ENCODE measurements around the gene YTHDF1.

YTHDF1 gene

GRCh38 chr20:63186528-63187316 lies 29.2 kb downstream of the YTHDF1 start:
- no peak for DNase-seq (ENCODE audit: low read depth in 2 of 2)

- no peak for DNase-seq (ENCODE audit: low read depth in 2 of 2)
Observed at GRCh38 chr20:63186084-63186483, 29.8 kb downstream of the YTHDF1 start.

GRCh38 chr20:63185215-63185796 lies 30.6 kb downstream of the YTHDF1 start:
- DNase-seq (ENCODE audit: low read depth in 2 of 2): no peak

DNA sequence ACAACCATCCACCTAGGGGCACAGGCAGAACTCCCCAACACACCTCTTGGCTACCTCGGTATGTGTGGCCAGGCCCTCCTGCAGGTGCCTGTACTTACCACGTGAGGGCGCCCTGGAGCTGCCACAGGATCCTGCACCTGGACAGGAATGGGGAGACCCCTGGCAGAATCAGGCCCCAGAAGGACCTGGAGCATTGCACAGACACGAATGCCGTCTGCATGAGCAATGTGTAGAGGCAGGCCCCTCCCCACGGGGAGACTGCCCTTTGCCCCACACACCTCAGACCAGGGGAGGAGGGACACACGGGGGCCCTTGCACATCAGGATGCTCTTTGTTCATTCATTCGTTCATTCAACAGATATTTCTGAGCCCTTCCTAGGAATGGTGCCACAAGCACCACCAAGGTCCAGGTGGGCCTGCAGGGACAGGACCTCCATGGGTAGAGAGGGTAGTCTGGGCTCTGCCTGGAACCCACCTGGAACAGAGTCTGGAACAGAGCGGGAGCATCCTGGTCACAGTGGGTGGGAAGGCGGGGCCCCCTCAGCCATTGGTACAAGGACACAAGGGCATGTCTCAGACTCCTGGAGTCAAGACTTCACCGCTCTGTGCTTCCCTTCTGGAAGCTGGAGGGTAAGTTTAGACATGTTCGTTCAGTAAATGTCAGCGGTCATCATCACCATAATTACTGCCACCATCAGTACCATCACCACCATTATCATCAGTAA lies 32.3 kb downstream of the YTHDF1 start:
- peak; percentile 24 to 35 for DNase-seq (ENCODE audit: low read depth in 2 of 2)

GRCh38 chr20:63182946-63183415 lies 33.0 kb downstream of the YTHDF1 start:
- no peak for DNase-seq (ENCODE audit: low read depth in 2 of 2)

DNA sequence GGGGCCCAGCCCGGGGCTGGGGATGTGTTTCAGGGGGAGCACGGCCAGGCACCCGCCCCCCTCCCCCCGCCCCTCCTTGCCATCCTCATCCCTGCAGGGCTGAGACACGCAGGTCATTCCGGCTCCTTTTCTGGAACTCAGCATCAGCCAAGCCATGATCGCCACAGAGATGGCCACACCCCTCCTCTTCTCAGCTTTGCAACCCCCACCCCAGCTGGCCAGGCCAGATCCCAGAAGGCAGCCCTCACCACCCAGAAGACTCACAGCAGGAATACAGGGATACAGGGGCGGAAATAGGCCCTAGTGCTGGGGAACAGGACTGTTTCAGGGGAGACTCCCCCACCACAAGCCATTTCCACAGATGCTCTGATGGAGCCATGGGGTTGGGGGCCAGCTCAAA lies 33.5 kb downstream of the YTHDF1 start:
- DNase-seq (ENCODE audit: low read depth in 2 of 2): no peak

DNA sequence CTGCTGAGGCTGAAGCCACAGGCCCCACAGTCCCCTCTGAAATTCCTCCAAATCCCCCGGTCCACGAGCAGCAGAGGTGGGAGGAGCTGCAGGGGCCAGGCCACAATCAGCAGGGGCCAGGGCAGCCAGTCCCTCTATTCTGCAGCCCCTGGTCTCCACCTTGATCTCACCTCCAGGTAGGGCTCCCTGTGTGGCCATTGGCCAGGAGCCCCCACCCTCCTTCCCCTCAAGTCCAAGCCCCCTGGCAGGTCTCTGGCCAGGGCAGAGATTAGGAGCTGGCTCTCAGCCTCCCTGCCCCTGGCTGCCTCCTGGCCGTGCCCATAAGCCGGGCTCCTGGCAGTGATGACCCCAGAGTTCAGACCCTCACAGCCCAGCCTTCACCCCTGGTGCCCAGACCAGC lies 34.7 kb downstream of the YTHDF1 start:
- no peak for DNase-seq (ENCODE audit: low read depth in 2 of 2)

GRCh38 chr20:63180569-63181185 lies 35.3 kb downstream of the YTHDF1 start:
- DNase-seq (ENCODE audit: low read depth in 2 of 2): no peak

DNA sequence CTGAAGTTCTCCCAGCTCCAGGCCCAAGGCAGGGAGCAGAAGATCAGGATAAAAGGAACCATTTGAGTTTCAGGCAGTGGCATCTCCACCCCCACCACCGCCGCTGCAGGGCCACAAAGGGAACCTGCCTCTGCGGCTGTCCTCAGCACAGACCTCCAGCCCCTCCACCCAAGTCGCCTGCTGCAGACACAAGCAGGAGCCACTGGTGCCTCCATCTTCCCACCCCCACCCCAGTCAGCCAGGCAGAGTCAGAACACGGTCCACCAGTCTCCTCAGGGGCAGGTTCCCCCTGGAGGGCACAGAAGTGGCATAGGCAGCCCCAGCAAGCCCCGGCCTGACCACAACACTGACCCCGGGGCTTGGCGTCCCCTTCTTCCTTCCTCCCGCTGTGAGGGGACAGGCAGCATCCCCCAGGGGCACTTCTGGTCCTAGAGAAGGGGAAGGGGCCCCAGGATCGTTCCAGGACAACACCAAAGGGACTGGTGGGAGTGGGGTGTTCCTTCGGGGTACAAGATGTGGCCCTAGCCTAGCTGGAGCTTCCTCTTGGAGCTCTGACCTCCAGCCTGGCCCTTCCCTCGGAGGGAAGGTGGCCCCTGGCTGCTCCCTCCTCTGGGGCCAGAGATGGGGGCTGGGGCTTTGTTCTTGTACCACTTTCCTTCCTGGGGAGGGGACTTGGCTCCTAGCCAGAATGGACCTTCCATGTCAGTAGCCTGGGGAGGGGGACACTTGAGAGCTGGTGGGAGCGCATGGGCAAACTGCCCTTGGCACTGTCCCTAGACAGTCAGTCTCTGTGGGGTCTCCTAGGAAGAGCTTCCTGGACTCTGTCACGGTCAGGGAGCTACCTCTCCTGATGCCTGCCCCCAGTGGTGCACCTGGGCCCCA lies 36.0 kb downstream of the YTHDF1 start:
- no peak for DNase-seq (ENCODE audit: low read depth in 2 of 2)

GRCh38 chr20:63178889-63179686 lies 36.8 kb downstream of the YTHDF1 start:
- peak; percentile 29 to 41 for DNase-seq (ENCODE audit: low read depth in 2 of 2)

DNA sequence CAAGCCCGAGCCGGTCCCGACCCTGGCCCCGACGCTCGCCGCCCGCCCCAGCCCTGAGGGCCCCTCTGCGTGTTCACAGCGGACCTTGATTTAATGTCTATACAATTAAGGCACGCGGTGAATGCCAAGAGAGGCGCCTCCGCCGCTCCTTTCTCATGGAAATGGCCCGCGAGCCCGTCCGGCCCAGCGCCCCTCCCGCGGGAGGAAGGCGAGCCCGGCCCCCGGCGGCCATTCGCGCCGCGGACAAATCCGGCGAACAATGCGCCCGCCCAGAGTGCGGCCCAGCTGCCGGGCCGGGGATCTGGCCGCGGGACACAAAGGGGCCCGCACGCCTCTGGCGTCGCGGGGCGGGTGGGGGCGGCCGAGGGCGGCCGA lies 37.5 kb downstream of the YTHDF1 start:
- no peak for DNase-seq (ENCODE audit: low read depth in 2 of 2)

- no peak for DNase-seq (ENCODE audit: low read depth in 2 of 2)
Observed at GRCh38 chr20:63177785-63178445, 38.0 kb downstream of the YTHDF1 start.

- peak; percentile 10 to 30 for DNase-seq (ENCODE audit: low read depth in 2 of 2)
Observed at GRCh38 chr20:63177134-63177784, 38.7 kb downstream of the YTHDF1 start.

DNA sequence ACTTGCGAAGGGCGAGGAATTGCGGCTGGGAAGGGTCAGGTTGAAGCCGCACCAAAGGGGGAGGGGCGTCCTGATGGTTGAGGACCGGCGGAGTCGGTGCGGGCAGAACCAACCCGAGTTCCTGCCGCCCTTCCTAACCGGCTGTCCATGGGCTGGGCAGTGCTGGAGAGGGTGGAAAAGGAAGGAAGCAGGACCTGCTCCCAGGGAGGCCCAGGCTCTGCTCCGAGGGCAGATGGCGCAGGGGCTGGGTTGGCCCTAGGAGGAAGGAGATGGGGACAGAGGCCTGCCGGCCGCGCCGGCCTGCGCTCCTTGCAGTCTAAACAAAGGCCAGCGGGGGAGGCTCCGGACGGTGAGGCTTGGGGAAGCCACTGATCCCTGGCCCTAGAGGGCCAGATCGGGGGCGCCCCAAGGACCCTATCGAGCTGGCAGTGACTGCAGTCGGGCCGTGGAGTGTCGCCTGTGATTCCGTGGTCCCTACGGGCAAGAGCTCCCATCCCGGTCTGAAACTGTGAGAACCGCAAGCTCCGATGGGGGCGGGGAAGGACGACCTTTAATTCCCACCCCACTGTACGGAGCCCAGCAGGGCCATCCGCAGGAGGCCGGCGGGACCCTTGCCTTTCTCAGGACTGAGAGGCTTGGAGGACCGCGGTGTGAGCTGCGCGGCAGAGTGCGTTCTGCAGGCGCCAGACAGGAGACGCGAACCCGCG lies 39.4 kb downstream of the YTHDF1 start:
- DNase-seq (ENCODE audit: low read depth in 2 of 2): no peak

DNA sequence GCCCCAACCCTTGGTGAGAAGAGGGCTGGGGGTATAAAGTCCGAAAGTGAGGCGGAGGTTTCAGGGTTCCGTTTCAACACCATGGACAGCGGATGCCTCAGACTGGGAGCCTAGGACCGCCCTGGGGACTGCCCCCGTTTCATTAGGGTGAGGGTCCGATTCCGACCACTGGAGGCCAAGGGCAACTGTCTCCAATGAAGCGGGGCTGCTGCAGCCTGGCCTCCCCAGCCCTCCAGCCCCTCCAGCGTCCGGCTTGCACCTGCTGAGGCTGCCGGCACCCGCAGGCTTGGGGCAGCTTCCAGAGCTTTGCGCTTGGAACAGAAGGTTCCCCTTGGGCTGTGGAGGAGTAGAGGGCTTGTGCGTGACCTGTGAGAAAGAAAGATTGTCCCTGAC lies 39.9 kb downstream of the YTHDF1 start:
- DNase-seq (ENCODE audit: low read depth in 2 of 2): no peak

- DNase-seq (ENCODE audit: low read depth in 2 of 2): no peak
Observed at GRCh38 chr20:63175038-63175895, 40.7 kb downstream of the YTHDF1 start.

DNA sequence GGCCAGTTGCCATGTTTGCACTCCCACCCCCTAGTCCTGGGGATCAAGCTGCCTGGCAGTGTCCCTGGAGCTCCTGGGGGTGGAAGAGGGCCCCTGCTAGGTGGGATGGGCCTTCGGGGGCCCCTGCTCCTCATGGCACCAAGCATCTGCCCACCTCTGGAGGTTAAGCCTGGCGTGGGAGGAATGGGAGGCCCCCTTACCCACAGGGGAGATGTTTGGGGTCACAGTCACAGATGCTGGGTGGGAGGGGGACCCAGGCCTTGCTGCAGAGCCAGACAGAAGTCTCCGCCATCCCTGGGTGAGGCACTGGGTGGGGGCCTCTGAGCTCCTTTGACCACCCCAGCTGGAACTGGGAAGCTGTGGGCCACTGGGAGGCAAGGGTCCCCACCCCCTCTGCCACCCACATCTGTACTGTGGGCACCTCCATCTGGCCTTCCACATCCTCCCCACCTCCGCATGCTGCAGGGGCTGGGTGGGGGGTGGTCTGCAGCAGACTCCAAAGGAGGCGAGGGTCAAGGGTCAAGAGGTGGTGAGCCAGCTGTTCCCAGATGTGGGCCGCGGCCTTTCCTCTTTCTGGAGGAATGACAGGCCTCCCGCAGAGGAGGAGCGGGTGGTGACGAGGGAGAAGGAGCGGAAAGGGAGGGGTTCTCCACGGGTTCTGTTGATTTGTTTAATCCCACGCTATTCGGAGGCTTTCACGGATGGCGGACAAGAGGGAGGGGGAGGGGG lies 41.5 kb downstream of the YTHDF1 start:
- no peak for DNase-seq (ENCODE audit: low read depth in 2 of 2)
